ENCODE results near the gene KIF12.
"Not testable (repeated sequence)": the region's sequence is repeated elsewhere in the genome, so short reads cannot be mapped to it uniquely, and the experiment has no call there.

The KIF12 gene

GRCh38 chr9:114098936-114099668, at the start of gene KIF12:
Gene KIF12, minus strand, starts transcription at chr9:114099292. Its CDS starts 16 bp downstream, at chr9:114099276.
- DNase-seq (ENCODE audit: low spot score): peak; percentile 85

GRCh38 chr9:114146735-114147134, 47.6 kb upstream of the KIF12 start:
- FAIRE-seq: no peak

More at GRCh38 chr9:114098936-114099668, at the start of gene KIF12:
- FAIRE-seq: peak; percentile 92

GRCh38 chr9:114143234-114143633, 44.1 kb upstream of the KIF12 start:
- DNase-seq (ENCODE audit: low spot score) (no peak), FAIRE-seq (no peak)

More at GRCh38 chr9:114146735-114147134, 47.6 kb upstream of the KIF12 start:
- DNase-seq (ENCODE audit: low spot score): no peak

- DNase-seq (ENCODE audit: low spot score) (no peak), FAIRE-seq (no peak)
Observed at GRCh38 chr9:114141553-114142402, 42.7 kb upstream of the KIF12 start.

GRCh38 chr9:114140850-114141249, 41.8 kb upstream of the KIF12 start:
- no peak for DNase-seq (ENCODE audit: low spot score)
- no peak for FAIRE-seq

- DNase-seq (ENCODE audit: low spot score) (no peak), FAIRE-seq (no peak)
Observed at GRCh38 chr9:114140401-114140800, 41.3 kb upstream of the KIF12 start.

GRCh38 chr9:114139071-114139470, 40.0 kb upstream of the KIF12 start:
- no peak for DNase-seq (ENCODE audit: low spot score)
- FAIRE-seq: no peak

GRCh38 chr9:114138552-114138971, 39.5 kb upstream of the KIF12 start:
- no peak for DNase-seq (ENCODE audit: low spot score)
- FAIRE-seq: no peak

- DNase-seq (ENCODE audit: low spot score) (no peak), FAIRE-seq (no peak)
Observed at GRCh38 chr9:114137831-114138230, 38.7 kb upstream of the KIF12 start.

- FAIRE-seq: no peak
- DNase-seq (ENCODE audit: low spot score): no peak
Observed at GRCh38 chr9:114134827-114135396, 35.8 kb upstream of the KIF12 start.

GRCh38 chr9:114132550-114132918, 33.4 kb upstream of the KIF12 start:
- DNase-seq (ENCODE audit: low spot score) (no peak), FAIRE-seq (no peak)

- no peak for DNase-seq (ENCODE audit: low spot score)
- FAIRE-seq: no peak
Observed at GRCh38 chr9:114131808-114132549, 32.9 kb upstream of the KIF12 start.

- FAIRE-seq (no peak), DNase-seq (ENCODE audit: low spot score) (no peak)
Observed at GRCh38 chr9:114130624-114131277, 31.7 kb upstream of the KIF12 start.

GRCh38 chr9:114130141-114130540, 31.0 kb upstream of the KIF12 start:
- FAIRE-seq (no peak), DNase-seq (ENCODE audit: low spot score) (no peak)

- not testable (repeated sequence) for FAIRE-seq; DNase-seq (ENCODE audit: low spot score)
Observed at GRCh38 chr9:114128759-114129158, 29.7 kb upstream of the KIF12 start.

GRCh38 chr9:114126247-114127060, 27.4 kb upstream of the KIF12 start:
- DNase-seq (ENCODE audit: low spot score): no peak
- FAIRE-seq: no peak

GRCh38 chr9:114125476-114126013, 26.5 kb upstream of the KIF12 start:
- FAIRE-seq: no peak
- no peak for DNase-seq (ENCODE audit: low spot score)

GRCh38 chr9:114124666-114125475, 25.8 kb upstream of the KIF12 start:
- FAIRE-seq (no peak), DNase-seq (ENCODE audit: low spot score) (no peak)

GRCh38 chr9:114124138-114124537, 25.0 kb upstream of the KIF12 start:
- DNase-seq (ENCODE audit: low spot score) (no peak), FAIRE-seq (no peak)
